ENCODE results near the gene NUDT7. TPM values are rescaled to one million over a fixed set of nuclear protein-coding genes. Genes with fewer than 3 reads are reported as not detected.

The NUDT7 gene
- total RNA-seq, 1 donor from 2014 or later = 1.8 TPM

- H3K27me3 ChIP-seq (ENCODE audit: control insufficient read depth, insufficient read depth, low read length) = no peaks in the 10 kb centered on the region
- no peak overlapping the region for H3K4me3 ChIP-seq (ENCODE audit: low read depth, low read length)
- TF ChIP-seq CTCF (IDR thresholded peaks at IDR 0.05; ENCODE audit: insufficient read depth, low read length, severe bottlenecking) = no peak
- H3K36me3 ChIP-seq (ENCODE audit: control insufficient read depth, insufficient read depth, low read length) = no peaks in the 10 kb centered on the region
- FAIRE-seq (no peak), DNase-seq (ENCODE audit: low read depth) (no peak)
Observed at GRCh38 chr16:77724174-77724573, 1.9 kb downstream of the NUDT7 start.

- TF ChIP-seq CTCF (IDR thresholded peaks at IDR 0.05; ENCODE audit: insufficient read depth, low read length, severe bottlenecking) = no peak
- no peak overlapping the region for H3K4me3 ChIP-seq (ENCODE audit: low read depth, low read length)
- DNase-seq (ENCODE audit: low read depth) (no peak), FAIRE-seq (no peak)
- H3K36me3 ChIP-seq (ENCODE audit: control insufficient read depth, insufficient read depth, low read length) = no peaks in the 10 kb centered on the region
- H3K27me3 ChIP-seq (ENCODE audit: control insufficient read depth, insufficient read depth, low read length) = no peaks in the 10 kb centered on the region
Observed at GRCh38 chr16:77729951-77730350, 7.6 kb downstream of the NUDT7 start.

GRCh38 chr16:77732241-77732946, 10.1 kb downstream of the NUDT7 start:
- no peak for TF ChIP-seq CTCF (IDR thresholded peaks at IDR 0.05; ENCODE audit: insufficient read depth, low read length, severe bottlenecking)
- FAIRE-seq (no peak), DNase-seq (ENCODE audit: low read depth) (peak; percentile 83)
- Histone ChIP-seq H3K36me3 (ENCODE audit: control insufficient read depth, insufficient read depth, low read length) (no peaks in the 10 kb centered on the region), H3K4me3 (ENCODE audit: low read depth, low read length) (no peak overlapping the region), H3K27me3 (ENCODE audit: control insufficient read depth, insufficient read depth, low read length) (no peaks in the 10 kb centered on the region)

- DNase-seq (ENCODE audit: low read depth) (peak; percentile 48), FAIRE-seq (no peak)
- no peak for TF ChIP-seq CTCF (IDR thresholded peaks at IDR 0.05; ENCODE audit: insufficient read depth, low read length, severe bottlenecking)
- Histone ChIP-seq H3K4me3 (ENCODE audit: low read depth, low read length) (no peak overlapping the region), H3K36me3 (ENCODE audit: control insufficient read depth, insufficient read depth, low read length) (no peaks in the 10 kb centered on the region), H3K27me3 (ENCODE audit: control insufficient read depth, insufficient read depth, low read length) (no peaks in the 10 kb centered on the region)
Observed at GRCh38 chr16:77736879-77737278, 14.6 kb downstream of the NUDT7 start.

- H3K27me3 ChIP-seq (ENCODE audit: control insufficient read depth, insufficient read depth, low read length) = no peaks in the 10 kb centered on the region
- DNase-seq (ENCODE audit: low read depth) (peak; percentile 93), FAIRE-seq (no peak)
- H3K36me3 ChIP-seq (ENCODE audit: control insufficient read depth, insufficient read depth, low read length) = no peaks in the 10 kb centered on the region
- no peak overlapping the region for H3K4me3 ChIP-seq (ENCODE audit: low read depth, low read length)
- TF ChIP-seq CTCF (IDR thresholded peaks at IDR 0.05; ENCODE audit: insufficient read depth, low read length, severe bottlenecking) = no peak
Observed at GRCh38 chr16:77738706-77739558, 16.6 kb downstream of the NUDT7 start.
